ENCODE data around the gene ZNF333.

The ZNF333 gene

DNA sequence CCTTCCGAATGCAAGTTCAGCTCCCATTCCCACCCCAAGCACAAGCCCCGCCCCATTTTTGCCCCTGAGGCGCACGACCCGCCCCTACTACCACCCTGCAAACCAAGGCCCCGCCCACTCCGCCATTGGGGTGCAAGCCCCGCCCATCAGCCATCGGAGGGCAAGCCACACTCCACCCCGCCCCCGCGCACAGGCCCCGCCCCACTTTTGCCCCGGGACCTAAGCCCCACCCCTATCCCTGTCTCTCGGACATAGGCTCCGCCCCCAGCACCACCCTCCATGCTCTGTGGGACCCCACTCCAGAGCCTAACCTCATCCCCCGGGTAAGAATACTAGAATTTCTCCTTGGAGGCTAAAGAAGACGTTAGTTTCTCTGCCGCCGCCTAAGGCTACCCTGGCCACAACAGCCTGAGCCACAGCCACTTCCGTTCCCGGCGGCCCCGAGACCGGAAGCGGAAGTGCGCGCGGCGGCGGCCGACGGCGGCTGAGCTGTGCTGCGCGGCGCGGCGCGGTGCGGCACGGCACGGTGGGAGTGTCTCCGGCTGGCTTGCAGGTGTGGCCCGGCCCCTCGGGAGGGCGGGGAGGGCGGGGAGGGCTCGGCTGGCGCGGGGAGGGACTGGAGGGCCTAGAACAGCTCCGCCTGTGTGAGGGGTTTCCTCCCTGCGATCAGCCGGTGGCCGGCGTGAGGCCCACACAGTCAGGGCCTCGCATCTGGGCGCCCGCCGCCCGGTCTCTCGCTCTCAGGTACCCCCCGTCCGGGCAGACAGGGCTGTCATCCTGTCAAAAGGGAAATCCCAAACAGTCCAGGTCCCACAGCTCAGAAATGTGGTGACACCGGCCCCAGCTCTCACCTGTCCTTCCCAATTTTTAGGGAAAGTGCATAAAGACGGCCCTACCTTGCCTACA is at the start of gene ZNF333:
Gene ZNF333, plus strand, starts transcription at position 451 of the 906 bp plus-strand sequence. CDS start 3,444 bp downstream, outside the sequence.
- DNase-seq (ENCODE audit: low read depth in 2 of 2) = peak; percentile 97 to 98

GRCh38 chr19:14648506-14648905 is 41.3 kb upstream of the ZNF333 start:
- DNase-seq (ENCODE audit: low read depth in 2 of 2) = no peak

GRCh38 chr19:14649020-14649419 is 40.8 kb upstream of the ZNF333 start:
- DNase-seq (ENCODE audit: low read depth in 2 of 2) = no peak

- DNase-seq (ENCODE audit: low read depth in 2 of 2) = no peak
These were observed 39.7 kb upstream of the ZNF333 start for GRCh38 chr19:14650161-14650560.

DNA sequence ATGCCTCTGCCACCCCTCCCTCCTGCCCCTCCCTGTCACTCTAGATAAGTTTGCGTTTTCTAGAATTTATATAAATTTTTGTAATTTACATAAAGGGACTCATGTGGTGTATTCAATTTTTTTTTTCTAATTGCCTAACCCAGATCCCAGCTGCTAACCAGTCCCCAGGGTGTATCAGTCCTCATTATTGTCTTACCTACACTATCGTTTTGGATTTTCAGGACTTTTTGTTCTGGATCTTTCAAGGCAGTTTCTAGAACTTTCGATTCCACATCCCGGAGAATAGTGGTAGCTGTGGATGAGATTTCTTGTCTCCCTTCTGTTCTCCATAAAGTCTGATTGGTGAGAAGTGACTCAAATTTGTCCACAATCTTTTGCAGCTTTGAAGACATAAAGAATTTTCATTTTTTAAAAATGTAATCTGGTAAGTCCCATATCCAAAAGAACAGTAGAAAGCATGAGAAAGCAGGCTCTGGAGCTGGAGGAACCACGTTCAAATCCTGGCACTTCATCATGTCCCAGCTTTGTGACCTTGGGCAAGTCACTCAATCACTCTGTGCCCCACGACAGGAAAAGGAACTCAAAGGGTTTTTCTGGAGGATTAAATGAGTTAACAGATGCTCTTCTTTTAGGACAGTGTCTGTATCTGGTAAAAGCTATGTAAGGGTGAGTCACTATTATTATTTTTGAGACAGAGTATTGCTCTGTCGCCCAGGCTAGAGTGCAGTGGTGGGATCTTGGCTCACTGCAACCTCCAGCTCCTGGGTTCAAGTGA is 34.9 kb upstream of the ZNF333 start:
- DNase-seq (ENCODE audit: low read depth in 2 of 2) = no peak

- DNase-seq (ENCODE audit: low read depth in 2 of 2) = no peak
These were observed 34.1 kb upstream of the ZNF333 start for GRCh38 chr19:14655726-14656125.

DNA sequence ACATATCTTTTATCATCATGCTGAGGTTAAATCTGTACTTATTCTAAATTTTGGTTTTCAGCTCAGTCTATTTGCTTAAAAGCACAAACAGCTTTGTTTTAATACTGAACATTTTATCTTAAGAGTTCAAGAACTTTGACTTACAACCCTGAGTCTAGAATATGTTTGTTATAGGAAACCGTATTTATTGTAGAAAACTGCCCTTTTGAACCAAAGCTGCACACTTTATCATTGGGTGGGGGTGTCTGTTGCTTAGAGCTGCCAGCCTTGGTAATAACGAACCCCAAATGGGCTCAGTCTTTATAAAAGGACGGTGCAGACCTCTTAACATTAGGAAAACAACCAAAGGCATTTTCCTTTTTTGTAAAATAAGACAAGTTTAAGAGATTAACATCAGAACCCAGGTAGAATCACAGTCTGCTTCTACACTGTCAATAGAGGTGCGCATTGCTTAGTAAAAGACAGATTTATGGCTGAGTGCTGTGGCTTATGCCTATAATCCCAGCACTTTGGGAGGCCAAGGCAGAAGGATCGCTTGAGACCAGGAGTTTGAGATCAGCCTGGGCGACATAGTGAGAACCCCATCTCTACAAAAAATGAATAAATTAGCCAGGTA is 29.9 kb upstream of the ZNF333 start:
- no peak for DNase-seq (ENCODE audit: low read depth in 2 of 2)

- no peak for DNase-seq (ENCODE audit: low read depth in 2 of 2)
These were observed 28.4 kb upstream of the ZNF333 start for GRCh38 chr19:14661372-14661924.

DNA sequence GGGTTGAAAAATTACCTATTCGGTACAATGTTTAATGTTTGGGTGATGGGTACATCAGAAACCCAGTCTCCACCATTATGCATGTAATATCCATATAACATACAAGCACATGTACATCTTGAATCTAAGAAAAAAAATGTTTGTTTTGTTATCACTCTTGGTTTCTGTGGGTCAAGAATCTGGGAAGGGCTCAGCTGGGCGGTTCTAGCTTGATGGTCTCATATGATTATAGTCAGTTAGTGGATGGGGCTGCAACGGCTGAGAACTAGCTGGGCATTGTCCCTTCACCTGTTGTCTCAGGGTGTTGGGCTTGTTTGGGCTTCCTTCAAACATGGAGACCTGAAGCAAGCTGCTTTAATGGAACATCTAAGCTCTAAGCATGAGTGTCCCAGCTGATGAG is 19.9 kb upstream of the ZNF333 start:
- DNase-seq (ENCODE audit: low read depth in 2 of 2) = no peak

- no peak for DNase-seq (ENCODE audit: low read depth in 2 of 2)
These were observed 19.4 kb upstream of the ZNF333 start for GRCh38 chr19:14670408-14670807.

DNA sequence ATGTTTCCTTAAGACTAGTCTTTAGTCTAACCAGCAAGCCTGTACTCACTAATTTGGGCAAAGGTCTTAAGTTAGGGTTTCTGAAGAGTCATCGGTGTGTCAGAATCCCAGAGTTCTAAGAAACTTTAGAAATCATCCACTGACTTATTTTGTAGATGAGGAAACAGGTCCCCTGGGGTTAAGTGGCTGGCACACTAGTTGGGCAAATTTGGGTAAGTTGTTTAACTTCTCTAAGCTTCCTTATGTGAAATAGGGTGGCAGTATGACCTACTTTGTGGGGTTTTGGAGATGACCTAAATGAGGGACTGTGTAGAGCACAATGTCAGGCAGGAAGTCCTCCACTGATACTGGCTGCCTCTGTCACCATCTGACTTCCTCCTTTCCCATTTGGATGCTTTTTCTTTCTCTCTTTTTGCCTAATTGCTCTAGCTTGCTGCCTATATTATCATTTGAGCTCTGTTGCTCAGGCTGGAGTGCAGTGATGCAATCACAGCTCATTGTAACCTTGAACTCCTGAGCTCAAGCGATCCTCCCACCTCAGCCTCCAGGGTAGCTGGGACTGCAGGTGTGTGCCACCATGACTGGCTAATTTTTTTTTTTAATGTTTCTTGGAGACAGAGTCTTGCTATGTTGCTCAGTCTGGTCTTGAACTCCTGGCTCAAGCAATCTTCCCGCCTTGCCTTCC is 17.5 kb upstream of the ZNF333 start:
- no peak for DNase-seq (ENCODE audit: low read depth in 2 of 2)

- DNase-seq (ENCODE audit: low read depth in 2 of 2) = no peak
These were observed 16.8 kb upstream of the ZNF333 start for GRCh38 chr19:14673088-14673487.

DNA sequence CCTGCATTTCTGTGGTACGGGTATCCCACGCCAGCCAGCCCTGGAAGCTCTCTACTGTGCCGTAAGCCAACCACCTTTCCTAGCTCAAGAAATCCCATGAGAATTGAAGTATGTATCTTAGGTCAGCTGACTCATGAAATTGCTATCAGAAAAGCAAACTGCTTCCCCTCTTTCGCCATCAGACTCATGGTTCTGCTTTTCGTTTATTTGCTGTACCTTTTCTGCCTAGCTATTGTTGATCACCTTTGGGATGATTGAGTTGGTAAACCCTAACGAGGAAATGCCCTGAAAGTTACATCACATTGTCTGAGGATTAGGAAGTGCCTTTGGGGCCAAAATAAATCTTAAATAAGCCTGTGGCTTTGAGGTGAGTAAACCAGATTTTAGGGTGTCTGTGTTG is 15.1 kb upstream of the ZNF333 start, which contains the start of gene ADGRE3:
Gene ADGRE3, minus strand, starts transcription at position 81 of the 400 bp plus-strand sequence. Its CDS starts 74 bp downstream, at position 7.
- no peak for DNase-seq (ENCODE audit: low read depth in 2 of 2)

DNA sequence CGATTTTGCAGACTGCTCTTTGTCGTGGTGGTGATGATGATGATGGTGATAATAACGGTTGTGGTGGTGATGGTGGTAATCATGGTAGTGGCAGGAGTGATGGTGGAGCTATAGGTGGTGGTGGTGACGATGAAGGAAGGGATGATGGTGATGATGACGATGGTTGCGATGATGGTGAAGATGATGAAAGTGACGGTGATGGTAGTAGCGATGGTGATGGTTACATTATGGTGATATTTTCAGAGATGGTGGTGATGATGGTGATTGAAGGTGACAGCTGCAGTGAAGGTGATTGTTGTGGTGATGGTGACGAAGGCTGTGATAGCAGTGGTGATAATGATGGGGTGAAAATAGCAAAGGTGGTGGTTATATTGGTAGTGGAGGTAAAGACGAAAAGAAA is 13.1 kb upstream of the ZNF333 start:
- no peak for DNase-seq (ENCODE audit: low read depth in 2 of 2)

- no peak for DNase-seq (ENCODE audit: low read depth in 2 of 2)
These were observed 12.4 kb upstream of the ZNF333 start for GRCh38 chr19:14677464-14677863.

- DNase-seq (ENCODE audit: low read depth in 2 of 2) = no peak
These were observed 11.6 kb upstream of the ZNF333 start for GRCh38 chr19:14678199-14678598.

GRCh38 chr19:14682084-14682483 is 7.8 kb upstream of the ZNF333 start:
- no peak for DNase-seq (ENCODE audit: low read depth in 2 of 2)

DNA sequence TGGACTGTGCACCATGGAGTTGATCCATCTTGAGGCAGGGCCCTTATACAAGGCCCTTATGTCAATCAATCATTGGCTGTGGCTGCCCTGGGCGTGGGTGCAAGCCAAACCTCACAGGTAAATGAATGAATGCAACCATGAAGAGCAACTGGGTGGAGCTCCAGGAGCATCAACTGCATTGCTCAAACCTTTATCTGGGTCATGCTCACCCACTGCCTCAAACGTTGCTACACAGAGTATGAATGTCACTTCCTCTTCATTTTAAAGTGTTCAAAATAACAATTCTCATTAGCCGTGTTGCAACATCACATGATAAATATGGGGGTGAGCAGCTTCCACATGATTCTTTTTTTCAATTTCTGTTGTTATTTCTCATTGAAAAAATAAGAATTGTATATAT is 6.4 kb upstream of the ZNF333 start:
- DNase-seq (ENCODE audit: low read depth in 2 of 2) = no peak

DNA sequence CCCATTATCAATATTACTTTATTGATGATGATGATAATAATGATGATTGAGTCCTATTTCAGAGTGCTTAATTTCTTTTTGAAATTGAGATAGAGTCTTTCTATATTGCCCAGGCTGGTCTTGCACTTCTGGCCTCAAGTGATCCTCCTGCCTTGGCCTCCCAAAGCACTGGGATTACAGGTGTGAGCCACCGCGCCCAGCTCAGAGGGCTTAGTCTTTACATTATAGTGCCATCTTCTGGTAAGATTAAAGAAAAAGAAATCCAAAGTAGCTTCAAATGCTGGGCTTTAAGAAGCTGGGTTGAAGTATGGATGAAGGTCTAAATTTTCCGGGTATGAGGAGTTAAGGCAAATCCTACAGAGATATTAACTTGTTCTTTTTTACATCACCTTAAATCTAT is 3.4 kb upstream of the ZNF333 start:
- DNase-seq (ENCODE audit: low read depth in 2 of 2) = no peak

- DNase-seq (ENCODE audit: low read depth in 2 of 2) = no peak
These were observed 4.9 kb downstream of the ZNF333 start for GRCh38 chr19:14694641-14695266.

- no peak for DNase-seq (ENCODE audit: low read depth in 2 of 2)
These were observed 5.6 kb downstream of the ZNF333 start for GRCh38 chr19:14695471-14695870.

All from activated CD8-positive, alpha-beta memory T cell treated with anti-CD3 and anti-CD28 coated beads for 4 hours (primary cell).